Measurements from ENCODE around the gene ZNF330.

DNA sequence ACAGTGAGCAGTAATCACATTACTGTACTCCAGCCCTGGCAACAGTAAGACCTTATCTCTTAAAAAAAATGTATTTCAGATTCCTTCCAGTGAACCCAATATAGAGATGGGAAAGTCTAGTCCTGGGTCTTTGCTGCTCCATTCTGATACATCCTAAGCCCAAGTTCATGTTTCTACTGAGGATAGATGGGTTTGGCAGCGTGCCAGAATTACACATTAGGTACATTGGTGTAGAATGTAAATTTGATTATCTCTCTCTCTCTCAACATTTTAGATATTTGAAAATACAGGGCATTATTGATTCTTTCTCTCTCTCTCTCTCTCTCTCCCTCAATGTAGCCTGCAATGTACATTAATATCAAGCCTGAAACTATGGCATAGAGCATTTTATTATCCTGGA is 43.5 kb upstream of the ZNF330 start:
- TF ChIP-seq, protein P1, sequence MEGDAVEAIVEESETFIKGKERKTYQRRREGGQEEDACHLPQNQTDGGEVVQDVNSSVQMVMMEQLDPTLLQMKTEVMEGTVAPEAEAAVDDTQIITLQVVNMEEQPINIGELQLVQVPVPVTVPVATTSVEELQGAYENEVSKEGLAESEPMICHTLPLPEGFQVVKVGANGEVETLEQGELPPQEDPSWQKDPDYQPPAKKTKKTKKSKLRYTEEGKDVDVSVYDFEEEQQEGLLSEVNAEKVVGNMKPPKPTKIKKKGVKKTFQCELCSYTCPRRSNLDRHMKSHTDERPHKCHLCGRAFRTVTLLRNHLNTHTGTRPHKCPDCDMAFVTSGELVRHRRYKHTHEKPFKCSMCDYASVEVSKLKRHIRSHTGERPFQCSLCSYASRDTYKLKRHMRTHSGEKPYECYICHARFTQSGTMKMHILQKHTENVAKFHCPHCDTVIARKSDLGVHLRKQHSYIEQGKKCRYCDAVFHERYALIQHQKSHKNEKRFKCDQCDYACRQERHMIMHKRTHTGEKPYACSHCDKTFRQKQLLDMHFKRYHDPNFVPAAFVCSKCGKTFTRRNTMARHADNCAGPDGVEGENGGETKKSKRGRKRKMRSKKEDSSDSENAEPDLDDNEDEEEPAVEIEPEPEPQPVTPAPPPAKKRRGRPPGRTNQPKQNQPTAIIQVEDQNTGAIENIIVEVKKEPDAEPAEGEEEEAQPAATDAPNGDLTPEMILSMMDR (optimal IDR thresholded peaks at IDR 0.05 in 1 of 3, IDR thresholded peaks at IDR 0.05 in 1 of 3, conservative IDR thresholded peaks at IDR 0.05 in 1 of 3; ENCODE audit: extremely low read depth in 1 of 3, insufficient read depth in 2 of 3, low read length in 3 of 3): no peak
- no peak for TF ChIP-seq EZH2 (IDR thresholded peaks at IDR 0.05; ENCODE audit: low read length)
